Ishikawa (cell line): ENCODE data around the gene ITSN2.

ENCODE experiments used
- CEBPB ChIP-seq: IDR thresholded peaks from 2 replicates; pipeline ENCODE4 v1.6.1; 2012
- CREB1 ChIP-seq: IDR thresholded peaks from 2 replicates; pipeline ENCODE4 v1.6.1; 2012; ENCODE audit warnings: low read depth
- EGR1 ChIP-seq: IDR thresholded peaks from 2 replicates; pipeline ENCODE4 v1.6.1; 2012
- EP300 ChIP-seq: IDR thresholded peaks from 2 replicates; pipeline ENCODE4 v1.6.1; 2012; ENCODE audit warnings: borderline replicate concordance
- FOXM1 ChIP-seq: IDR thresholded peaks from 2 replicates; pipeline ENCODE4 v1.6.1; 2012; ENCODE audit warnings: low read depth, borderline replicate concordance
- MAX ChIP-seq: IDR thresholded peaks from 2 replicates; pipeline ENCODE4 v1.6.1; 2012
- REST ChIP-seq: IDR thresholded peaks from 2 replicates; pipeline ENCODE4 v1.6.1; 2012; ENCODE audit warnings: low read depth, mild to moderate bottlenecking
- TAF1 ChIP-seq: IDR thresholded peaks from 2 replicates; pipeline ENCODE4 v1.6.1; 2012; ENCODE audit warnings: low read depth, mild to moderate bottlenecking
- TEAD4 ChIP-seq: IDR thresholded peaks from 2 replicates; pipeline ENCODE4 v1.6.1; 2012
- YY1 ChIP-seq: IDR thresholded peaks from 2 replicates; pipeline ENCODE4 v1.6.1; 2012; ENCODE audit warnings: low read depth

- TF ChIP-seq REST, result no peak
- peak; percentile 81 for TF ChIP-seq TAF1
- peak; percentile 93 for TF ChIP-seq YY1
- no peak; the same call in 1 of the 2 replicates for TF ChIP-seq TEAD4
- no peak for TF ChIP-seq CREB1
- TF ChIP-seq FOXM1, result no peak
- no peak; the same call in 1 of the 2 replicates for TF ChIP-seq CEBPB
- TF ChIP-seq EP300, result peak; percentile 45; the same call in 1 of the 2 replicates
- TF ChIP-seq MAX, result no peak; the same call in 1 of the 2 replicates
- peak; percentile 48; the same call in 1 of the 2 replicates for TF ChIP-seq EGR1
Observed at GRCh38 chr2:24360050-24360962, at the start of gene ITSN2.
